HCT116 (cell line): ENCODE measurements around the gene TAF1B.

ENCODE experiments used
- ATF3 ChIP-seq: IDR thresholded peaks from 2 replicates; pipeline ENCODE4 v1.6.1; 2012
- CBX3 ChIP-seq: IDR thresholded peaks from 2 replicates; pipeline ENCODE4 v1.6.1; 2012; ENCODE audit warnings: low read depth
- CEBPB ChIP-seq: IDR thresholded peaks from 2 replicates; pipeline ENCODE4 v1.6.1; 2012; ENCODE audit warnings: low read depth
- CTCF ChIP-seq, 3 experiments: fragments of 200-600 bp in 1 of 3; sonication (generic) in 1 of 3; IDR thresholded peaks in 2 of 3; conservative IDR thresholded peaks in 1 of 3; 2 replicates each; pipeline ENCODE4 v1.5.1; 2012 to 2017; ENCODE audit warnings: low read depth in 2 of 3, low read length in 2 of 3, antibody characterized with exemption in 1 of 3, borderline replicate concordance in 1 of 3, control low read depth in 1 of 3, mild to moderate bottlenecking in 1 of 3, mixed read lengths in 1 of 3, mixed run types in 1 of 3, moderate library complexity in 1 of 3; ENCODE audit not compliant: insufficient read depth in 1 of 3
- EZH2 ChIP-seq: fragments of 200-600 bp; sonication (generic); IDR thresholded peaks from 2 replicates; pipeline ENCODE4 v1.6.1; 2017; ENCODE audit warnings: antibody characterized with exemption, mixed run types
- EZH2phosphoT487 ChIP-seq: fragments of 200-600 bp; IDR thresholded peaks from 2 replicates; pipeline ENCODE4 v1.6.1; 2018; ENCODE audit warnings: antibody characterized with exemption, borderline replicate concordance
- FOSL1 ChIP-seq: IDR thresholded peaks from 2 replicates; pipeline ENCODE4 v1.6.1; 2012; ENCODE audit warnings: low read depth
- MAX ChIP-seq: IDR thresholded peaks from 2 replicates; pipeline ENCODE4 v1.6.1; 2012
- POLR2A ChIP-seq: IDR thresholded peaks from 2 replicates; pipeline ENCODE4 v1.7.0; 2011; ENCODE audit warnings: borderline replicate concordance; ENCODE audit not compliant: insufficient read depth, insufficient read length; ENCODE audit errors: extremely low read depth
- POLR2AphosphoS5 ChIP-seq: IDR thresholded peaks from 2 replicates; pipeline ENCODE4 v1.6.1; 2011; ENCODE audit warnings: mild to moderate bottlenecking, low read depth, low read length, moderate library complexity
- REST ChIP-seq: IDR thresholded peaks from 2 replicates; pipeline ENCODE4 v1.6.1; 2012; ENCODE audit warnings: low read depth
- SIN3A ChIP-seq: IDR thresholded peaks from 2 replicates; pipeline ENCODE4 v1.6.1; 2012; ENCODE audit warnings: low read depth
- SRF ChIP-seq: IDR thresholded peaks from 2 replicates; pipeline ENCODE4 v1.6.1; 2012; ENCODE audit warnings: low read depth
- YY1 ChIP-seq: IDR thresholded peaks from 2 replicates; pipeline ENCODE4 v1.6.1; 2011; ENCODE audit warnings: low read length, low read depth, moderate library complexity, mild to moderate bottlenecking; ENCODE audit not compliant: insufficient replicate concordance; ENCODE audit errors: extremely low read depth

GRCh38 chr2:9809064-9809356 is 34.3 kb upstream of the TAF1B start:
- TF ChIP-seq CTCF (IDR thresholded peaks at IDR 0.05 in 2 of 3, conservative IDR thresholded peaks at IDR 0.05 in 1 of 3; ENCODE audit: borderline replicate concordance in 1 of 3, insufficient read depth in 1 of 3, low read depth in 2 of 3, low read length in 2 of 3) (no peak), YY1 (no peak), CEBPB (no peak), FOSL1 (no peak), POLR2AphosphoS5 (no peak), EZH2phosphoT487 (no peak), REST (no peak), CBX3 (no peak), EZH2 (no peak), MAX (no peak), SRF (no peak), POLR2A (no peak), ATF3 (no peak), SIN3A (no peak)
